Heart left ventricle (tissue), 16 donors: ENCODE results near the gene C11orf65. TPM values are rescaled to one million over a fixed set of nuclear protein-coding genes. Genes with fewer than 3 reads are reported as not detected.

ENCODE experiments used
- ATAC-seq, 4 donors: fragments of 200-7000 bp; cut with Tn5 transposase; one replicate each; pipeline ENCODE4 v1.9.1; 2020 to 2022; ENCODE audit warnings: moderate library complexity in 4 of 4, mild to moderate bottlenecking in 3 of 4, moderate number of reproducible peaks in 1 of 4
- DNase-seq, 5 donors: peaks; one replicate each; pipeline ENCODE4 v3.0.0-alpha.2; 2020
- H3K27ac ChIP-seq, 12 donors: fragments of 200-600 bp; sonication (generic) in 4 of 12; one replicate each; pipeline versions ENCODE4 v1.5.0 to v1.8.0; 2016 to 2022; ENCODE audit warnings: mild to moderate bottlenecking in 2 of 12
- H3K27me3 ChIP-seq, 9 donors: fragments of 200-600 bp; sonication (generic) in 2 of 9; one replicate each; pipeline versions ENCODE4 v1.5.1 to v1.8.0; 2016 to 2022; ENCODE audit warnings: mild to moderate bottlenecking in 3 of 9
- H3K36me3 ChIP-seq, 9 donors: fragments of 200-600 bp; sonication (generic) in 2 of 9; one replicate each; pipeline versions ENCODE4 v1.5.0 to v1.8.0; 2018 to 2022; ENCODE audit warnings: mild to moderate bottlenecking in 2 of 9
- H3K4me1 ChIP-seq, 12 donors: fragments of 200-600 bp; sonication (generic) in 4 of 12; one replicate each; pipeline versions ENCODE4 v1.5.0 to v1.8.0; 2016 to 2022; ENCODE audit warnings: mild to moderate bottlenecking in 3 of 12
- H3K4me3 ChIP-seq, 12 donors: fragments of 200-600 bp; sonication (generic) in 4 of 12; one replicate each; pipeline versions ENCODE4 v1.5.0 to v1.8.0; 2017 to 2022; ENCODE audit warnings: mild to moderate bottlenecking in 9 of 12, moderate library complexity in 4 of 12
- H3K9me3 ChIP-seq, 12 donors: fragments of 200-600 bp; sonication (generic) in 4 of 12; one replicate each; pipeline versions ENCODE4 v1.5.0 to v1.8.0; 2016 to 2022; ENCODE audit warnings: mild to moderate bottlenecking in 1 of 12
- CTCF ChIP-seq, 12 donors: fragments of 200-600 bp; sonication (generic) in 4 of 12; IDR thresholded peaks; one replicate each; pipeline versions ENCODE4 v1.5.0 to v1.8.0; 2018 to 2022; ENCODE audit warnings: antibody characterized with exemption in 12 of 12, mild to moderate bottlenecking in 5 of 12
- POLR2A ChIP-seq, 2 donors: fragments of 450-650 bp; IDR thresholded peaks; one replicate each; pipeline ENCODE4 v1.6.1; 2017; ENCODE audit warnings: antibody characterized with exemption in 2 of 2, mild to moderate bottlenecking in 2 of 2, moderate library complexity in 2 of 2
- WGBS, 4 donors: extraction: QIAGEN DNeasy Blood & Tissue Kit in 2 of 4; methylation state at CpG; one replicate each; pipeline versions ENCODE4 v1.1.5 to v1.1.7; 2013 to 2018; 5-methylcytosine and 5-hydroxymethylcytosine counted together
- intact Hi-C, 10 donors: fragments of 100-400 bp; cut with DNase I; formaldehyde crosslinking; loops; one replicate each; pipeline versions ENCODE4 v1.11.1 to v1.14.2; 2022
- polyA plus RNA-seq, 2 donors: library from polyadenylated mRNA; stranded (reverse); fragments of 200-250 nt; gene quantifications; one replicate each; pipeline ENCODE4 v1.2.3, GENCODE V29; 2013
- total RNA-seq, 9 donors: library from RNA; depleted of rRNA in 2 of 9; stranded (reverse); fragments of >200 nt in 2 of 9; fragmentation: NEBNext Ultra II Directional in 3 of 9; extraction: Animal tissue kit (Norgen Biotek cat#: 25700) in 3 of 9; gene quantifications; one replicate each; pipeline versions ENCODE4 v1.1.0 to v1.2.4, GENCODE V29; 2016 to 2023
- donor health status: ischemic (EF 13 %, LVEDD 7.1; RV severe dilation, severe dysfunction).
- donor health status: healthy with polysubstance abuse.
- donor health status: DM: no; HTN: yes; CAD: no.
- donor health status: DM: no; HTN: no; CAD: no.
- donor health status: ischemic (EF 25% LVEDD 6.9; RV normal size, moderate dysfunction).
- donor health status: ischemic (EF 25% LVEDD 5.7; RV mildly dilated, moderate dysfunction).
- donor health status: healthy.
- donor health status: DM: yes; HTN: yes; CAD: no.
- donor health status: ischemic (EF 35%, LVEDD 5.7; RV mildly dilated, moderate dysfunction).
- donor health status: nonischemic (EF 11% LVEDD 7.7; RV severe dilation, severe dysfunction).
- donor health status: DM: yes; HTN: yes; CAD: no.
- donor health status: PGD.
- donor health status: ischemic (EF 29% LVEDD 5.4; RV normal size, mild dysfunction).
- donor health status: nonischemic (EF 23%, LVEDD 6.1; RV moderate dilation, normal function).

C11orf65 gene
- total and polyA plus RNA-seq, 11 donors = 0.14 to 1.9 (median 0.76) TPM; not detected in 3

DNA sequence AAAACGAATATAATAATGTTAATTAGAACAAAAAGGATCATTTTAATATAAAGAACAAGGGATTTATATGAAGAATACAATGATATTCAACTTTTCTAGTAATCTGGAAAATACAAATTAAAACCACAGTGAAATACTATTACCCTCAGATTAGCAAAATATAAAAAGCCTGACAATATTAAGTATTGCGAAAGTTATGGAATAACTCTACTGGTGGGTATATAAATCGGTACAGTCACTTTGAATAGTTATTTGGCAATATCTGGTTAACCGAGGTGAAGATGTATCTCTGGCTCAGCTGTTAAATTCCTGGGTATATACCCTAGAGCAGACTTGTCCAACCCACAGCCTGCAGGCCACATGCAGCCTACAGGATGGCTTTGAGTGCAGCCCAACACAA, 125.7 kb downstream of the C11orf65 start:
- Histone ChIP-seq H3K4me3 (no peak overlapping the region), H3K27me3 (no peaks in the 10 kb centered on the region), H3K9me3 (no peaks in the 10 kb centered on the region), H3K27ac (no peak overlapping the region), H3K36me3 (peaks cover 0 to 61% (median 26%) of the 10 kb centered on the region in 9 donors), H3K4me1 (no peaks in the 10 kb centered on the region)
- ATAC-seq = no peak
- WGBS, 4 donors = 92 to 94% (median 93%) methylated on average over 4 of the region's 4 CpGs
- DNase-seq = no peak
- intact Hi-C loops = loop anchor here in 5 of 10 donors (10.0 kb wide), 2 partner anchors 303 to 313 kb away; no protein-coding TSS in a partner anchor
- no peak for TF ChIP-seq CTCF (IDR thresholded peaks at IDR 0.05)
- no peak for TF ChIP-seq POLR2A (IDR thresholded peaks at IDR 0.05)

DNA sequence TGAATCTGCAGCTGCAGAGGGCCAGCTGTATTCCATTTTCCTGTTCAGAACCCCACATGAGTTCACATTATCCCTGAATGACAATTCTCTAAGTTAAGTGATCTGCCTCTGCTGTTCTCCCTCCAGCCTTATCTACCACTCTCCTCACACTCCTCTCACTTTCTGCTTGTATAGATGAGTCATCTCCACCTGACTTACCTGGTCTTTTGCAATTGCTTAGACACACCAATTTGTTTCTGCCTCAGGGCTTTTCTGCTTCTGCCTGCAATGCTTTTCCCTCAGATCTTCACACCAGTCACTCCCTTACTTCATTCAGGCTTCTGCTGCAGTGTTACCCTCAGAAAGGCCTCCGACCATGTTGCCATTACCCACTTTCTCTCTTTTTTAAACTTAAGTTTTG, 126.4 kb downstream of the C11orf65 start:
- intact Hi-C loops = loop anchor here in 5 of 10 donors (10.0 kb wide), 2 partner anchors 304 to 314 kb away; no protein-coding TSS in a partner anchor
- Histone ChIP-seq H3K4me3 (no peak overlapping the region), H3K4me1 (no peaks in the 10 kb centered on the region), H3K27ac (no peak overlapping the region), H3K9me3 (no peaks in the 10 kb centered on the region), H3K27me3 (no peaks in the 10 kb centered on the region), H3K36me3 (peaks cover 0 to 61% (median 26%) of the 10 kb centered on the region in 9 donors)
- DNase-seq (no peak), ATAC-seq (no peak)
- 97 to 100% (median 97%) methylated on average over 1 of the region's 1 CpG for WGBS, 4 donors
- TF ChIP-seq CTCF (IDR thresholded peaks at IDR 0.05) (no peak), POLR2A (IDR thresholded peaks at IDR 0.05) (no peak)

GRCh38 chr11:108338750-108339149, 128.6 kb downstream of the C11orf65 start:
- DNase-seq (no peak), ATAC-seq (no peak)
- WGBS, 4 donors = 92 to 99% (median 97%) methylated on average over 2 of the region's 2 CpGs
- H3K27ac ChIP-seq = no peak overlapping the region
- H3K4me1 ChIP-seq = no peaks in the 10 kb centered on the region
- no peak for TF ChIP-seq CTCF (IDR thresholded peaks at IDR 0.05)
- no peak for TF ChIP-seq POLR2A (IDR thresholded peaks at IDR 0.05)
- peaks cover 0 to 71% (median 43%) of the 10 kb centered on the region in 9 donors for H3K36me3 ChIP-seq
- intact Hi-C loops = loop anchor here in 1 of 10 donors (10.0 kb wide), 1 partner anchor 316 kb away; no protein-coding TSS in a partner anchor
- H3K27me3 ChIP-seq = no peaks in the 10 kb centered on the region
- no peak overlapping the region for H3K4me3 ChIP-seq
- H3K9me3 ChIP-seq = no peaks in the 10 kb centered on the region

DNA sequence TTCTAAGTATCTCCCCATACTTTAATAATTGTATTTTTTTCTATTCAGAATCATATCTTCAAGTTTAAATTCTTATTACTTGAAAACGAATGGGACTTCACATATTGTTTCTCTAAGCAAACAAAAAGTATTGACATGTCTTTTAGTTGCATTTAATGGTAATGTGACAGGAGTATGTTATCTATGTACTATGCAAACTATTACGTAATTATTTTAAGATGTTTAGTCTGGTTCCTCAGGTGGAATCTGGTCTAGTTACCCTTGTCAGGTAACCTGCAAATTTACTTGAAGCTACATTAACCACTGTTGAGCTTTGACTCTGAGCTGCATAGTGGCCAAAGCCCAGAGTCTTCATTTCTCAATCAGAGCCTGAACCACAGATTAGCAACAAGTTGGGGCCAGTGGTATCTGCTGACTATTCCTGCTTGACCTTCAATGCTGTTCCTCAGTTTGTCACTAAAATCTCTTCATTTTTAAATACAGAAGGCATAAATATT, 133.9 kb downstream of the C11orf65 start:
- no peak overlapping the region for H3K27ac ChIP-seq
- peaks cover 0 to 100% (median 96%) of the 10 kb centered on the region in 9 donors for H3K36me3 ChIP-seq
- no peaks in the 10 kb centered on the region for H3K9me3 ChIP-seq
- intact Hi-C loops = loop anchor here in 1 of 10 donors (10.0 kb wide), 1 partner anchor 321 kb away; no protein-coding TSS in a partner anchor
- H3K27me3 ChIP-seq = no peaks in the 10 kb centered on the region
- H3K4me3 ChIP-seq = no peak overlapping the region
- DNase-seq (no peak), ATAC-seq (no peak)
- 86 to 96% (median 93%) methylated on average over 2 of the region's 2 CpGs for WGBS, 4 donors
- TF ChIP-seq CTCF (IDR thresholded peaks at IDR 0.05) = no peak
- no peak for TF ChIP-seq POLR2A (IDR thresholded peaks at IDR 0.05)
- H3K4me1 ChIP-seq = no peaks in the 10 kb centered on the region

Other genes with a start within 250 kb of the C11orf65 start
- 10 to 100 TPM in 4 of 9 donors, 1 to 10 TPM in 5; 7.0 to 12.3 (median 8.9) TPM for gene NPAT, start 244.9 kb downstream of the C11orf65 start, total RNA-seq
- 1 to 10 TPM; 1.8 to 3.8 TPM for gene NPAT, start 244.9 kb downstream of the C11orf65 start, polyA plus RNA-seq
- 10 to 100 TPM; 25.3 to 50.8 (median 32.8) TPM for gene ATM, start 244.5 kb downstream of the C11orf65 start, total RNA-seq
- gene ATM, start 244.5 kb downstream of the C11orf65 start, polyA plus RNA-seq = 10 to 100 TPM; 14.0 to 15.5 TPM
- 10 to 100 TPM in 6 of 9 donors, 1 to 10 TPM in 3; 7.3 to 19.8 (median 10.2) TPM for gene POGLUT3, start 30.9 kb upstream of the C11orf65 start, total RNA-seq
- gene POGLUT3, start 30.9 kb upstream of the C11orf65 start, polyA plus RNA-seq = 1 to 10 TPM; 5.3 to 6.9 TPM
- 1 to 10 TPM in 6 of 9 donors, under 1 TPM in 3; 0.37 to 4.2 (median 1.3) TPM for gene EXPH5, start 126.2 kb upstream of the C11orf65 start, total RNA-seq
- under 1 TPM; 0.14 to 0.27 TPM for gene EXPH5, start 126.2 kb upstream of the C11orf65 start, polyA plus RNA-seq
- gene DDX10, start 197.5 kb upstream of the C11orf65 start, total RNA-seq = 10 to 100 TPM in 7 of 9 donors, 1 to 10 TPM in 2; 8.3 to 17.2 (median 12.1) TPM
- gene DDX10, start 197.5 kb upstream of the C11orf65 start, polyA plus RNA-seq = 10 to 100 TPM; 12.6 to 14.7 TPM